Progenitor cell of endocrine pancreas (in vitro differentiated cells): ENCODE results near the gene COX7A2. TPM values are rescaled to one million over a fixed set of nuclear protein-coding genes. Genes with fewer than 3 reads are reported as not detected.
A peak's percentile ranks its signal among the peaks of the same experiment; 100 is the strongest.

Experiments
- DNase-seq: peaks from one replicate; pipeline ENCODE4 v3.0.0; 2021; ENCODE audit warnings: low spot score; ENCODE audit not compliant: unreplicated experiment
- H3K27ac Mint-ChIP-seq: 2 replicates; pipeline ENCODE4 v1.8.0; 2021; ENCODE audit warnings: mild to moderate bottlenecking, moderate library complexity, mixed read lengths
- H3K27me3 Mint-ChIP-seq: 2 replicates; pipeline ENCODE4 v1.8.0; 2021; ENCODE audit warnings: mixed read lengths
- H3K36me3 Mint-ChIP-seq: 2 replicates; pipeline ENCODE4 v1.8.0; 2022; ENCODE audit warnings: mixed read lengths; ENCODE audit not compliant: insufficient read depth
- H3K4me1 Mint-ChIP-seq: 2 replicates; pipeline ENCODE4 v1.8.0; 2021; ENCODE audit warnings: low read depth, mixed read lengths
- H3K4me3 Mint-ChIP-seq: 2 replicates; pipeline ENCODE4 v1.8.0; 2021; ENCODE audit warnings: low read depth, mild to moderate bottlenecking, moderate library complexity, mixed read lengths
- H3K9me3 Mint-ChIP-seq: 2 replicates; pipeline ENCODE4 v1.8.0; 2021; ENCODE audit warnings: low read depth, mixed read lengths
- CTCF ChIP-seq: fragments of 200-600 bp; sonication (generic); IDR thresholded peaks from one replicate; pipeline ENCODE4 v1.5.0; 2021; ENCODE audit warnings: antibody characterized with exemption, mild to moderate bottlenecking; ENCODE audit not compliant: unreplicated experiment
- total RNA-seq: library from RNA; stranded (reverse); gene quantifications from 2 replicates; pipeline ENCODE4 v1.2.1, GENCODE V29; 2021

The COX7A2 gene
- total RNA-seq, 1 donor from 2014 or later = 311 TPM

- Mint-ChIP-seq H3K27me3 (peaks cover 88% of the 10 kb centered on the region), H3K4me1 (peaks cover 35% of the 10 kb centered on the region)
Observed at GRCh38 chr6:75204217-75204958, 39.2 kb downstream of the COX7A2 start.

GRCh38 chr6:75203721-75204120 lies 39.9 kb downstream of the COX7A2 start:
- DNase-seq = no peak
- H3K27me3 Mint-ChIP-seq = peaks cover 83% of the 10 kb centered on the region
- no peak overlapping the region for H3K27ac Mint-ChIP-seq
- no peaks in the 10 kb centered on the region for H3K9me3 Mint-ChIP-seq
- peaks cover 30% of the 10 kb centered on the region for H3K4me1 Mint-ChIP-seq
- TF ChIP-seq CTCF = no peak
- H3K36me3 Mint-ChIP-seq = no peaks in the 10 kb centered on the region
- no peak overlapping the region for H3K4me3 Mint-ChIP-seq

More at GRCh38 chr6:75204217-75204958, 39.2 kb downstream of the COX7A2 start:
- DNase-seq = peak; percentile 55
- peak; percentile 84 for TF ChIP-seq CTCF
- Mint-ChIP-seq H3K27ac (no peak overlapping the region), H3K4me3 (peak overlapping the region; percentile 67), H3K9me3 (no peaks in the 10 kb centered on the region), H3K36me3 (no peaks in the 10 kb centered on the region)

- Mint-ChIP-seq H3K36me3 (no peaks in the 10 kb centered on the region), H3K27me3 (peaks cover 73% of the 10 kb centered on the region), H3K9me3 (no peaks in the 10 kb centered on the region), H3K27ac (no peak overlapping the region), H3K4me3 (peak overlapping the region; percentile 78), H3K4me1 (peaks cover 30% of the 10 kb centered on the region)
- DNase-seq = no peak
- TF ChIP-seq CTCF = no peak
Observed at GRCh38 chr6:75202676-75203131, 40.9 kb downstream of the COX7A2 start.

- peaks cover 67% of the 10 kb centered on the region for H3K27me3 Mint-ChIP-seq
- no peaks in the 10 kb centered on the region for H3K36me3 Mint-ChIP-seq
- TF ChIP-seq CTCF = no peak
- DNase-seq = peak; percentile 25
- H3K4me1 Mint-ChIP-seq = peaks cover 24% of the 10 kb centered on the region
- H3K4me3 Mint-ChIP-seq = peak overlapping the region; percentile 78
- no peaks in the 10 kb centered on the region for H3K9me3 Mint-ChIP-seq
- H3K27ac Mint-ChIP-seq = peak overlapping the region; percentile 49
Observed at GRCh38 chr6:75201901-75202672, 41.5 kb downstream of the COX7A2 start.

- Mint-ChIP-seq H3K27ac (no peak overlapping the region), H3K9me3 (no peaks in the 10 kb centered on the region), H3K4me3 (no peak overlapping the region), H3K36me3 (no peaks in the 10 kb centered on the region), H3K27me3 (peaks cover 56% of the 10 kb centered on the region), H3K4me1 (peaks cover 17% of the 10 kb centered on the region)
- no peak for TF ChIP-seq CTCF
- DNase-seq = no peak
Observed at GRCh38 chr6:75201021-75201420, 42.6 kb downstream of the COX7A2 start.
